ENCODE results near the gene ALDH6A1.

GRCh38 chr14:74109369-74109768 lies 25.1 kb upstream of the ALDH6A1 start:
- TF ChIP-seq, protein P1, sequence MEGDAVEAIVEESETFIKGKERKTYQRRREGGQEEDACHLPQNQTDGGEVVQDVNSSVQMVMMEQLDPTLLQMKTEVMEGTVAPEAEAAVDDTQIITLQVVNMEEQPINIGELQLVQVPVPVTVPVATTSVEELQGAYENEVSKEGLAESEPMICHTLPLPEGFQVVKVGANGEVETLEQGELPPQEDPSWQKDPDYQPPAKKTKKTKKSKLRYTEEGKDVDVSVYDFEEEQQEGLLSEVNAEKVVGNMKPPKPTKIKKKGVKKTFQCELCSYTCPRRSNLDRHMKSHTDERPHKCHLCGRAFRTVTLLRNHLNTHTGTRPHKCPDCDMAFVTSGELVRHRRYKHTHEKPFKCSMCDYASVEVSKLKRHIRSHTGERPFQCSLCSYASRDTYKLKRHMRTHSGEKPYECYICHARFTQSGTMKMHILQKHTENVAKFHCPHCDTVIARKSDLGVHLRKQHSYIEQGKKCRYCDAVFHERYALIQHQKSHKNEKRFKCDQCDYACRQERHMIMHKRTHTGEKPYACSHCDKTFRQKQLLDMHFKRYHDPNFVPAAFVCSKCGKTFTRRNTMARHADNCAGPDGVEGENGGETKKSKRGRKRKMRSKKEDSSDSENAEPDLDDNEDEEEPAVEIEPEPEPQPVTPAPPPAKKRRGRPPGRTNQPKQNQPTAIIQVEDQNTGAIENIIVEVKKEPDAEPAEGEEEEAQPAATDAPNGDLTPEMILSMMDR (IDR thresholded peaks at IDR 0.05): no peak
- no peak for TF ChIP-seq POLR2A (IDR thresholded peaks at IDR 0.05)

Measured in testis (tissue), 2 donors.